Karpas-422 (cell line): ENCODE data around the gene HOMEZ. TPM values are rescaled to one million over a fixed set of nuclear protein-coding genes. Genes with fewer than 3 reads are reported as not detected.
"Not testable (repeated sequence)": the region's sequence is repeated elsewhere in the genome, so short reads cannot be mapped to it uniquely, and the experiment has no call there.

Source experiments
- DNase-seq: peaks from one replicate; pipeline ENCODE4 v3.0.0-alpha.2; 2015
- H2AFZ ChIP-seq: fragments of 200-600 bp; sonication (generic); 2 replicates; pipeline ENCODE4 v1.6.1; 2014; ENCODE audit warnings: antibody characterized with exemption, low read length, mixed read lengths
- H3K27ac ChIP-seq: fragments of 200-600 bp; sonication (generic); 2 replicates; pipeline ENCODE4 v1.5.1; 2014; ENCODE audit warnings: mild to moderate bottlenecking, low read length, moderate library complexity
- H3K27me3 ChIP-seq: fragments of 200-600 bp; sonication (generic); 2 replicates; pipeline ENCODE4 v1.6.1; 2014; ENCODE audit warnings: low read length, mixed read lengths
- H3K36me3 ChIP-seq: fragments of 200-600 bp; sonication (generic); 2 replicates; pipeline ENCODE4 v1.6.1; 2014; ENCODE audit warnings: low read length, mixed read lengths; ENCODE audit not compliant: insufficient read depth
- H3K4me1 ChIP-seq: fragments of 200-600 bp; sonication (generic); 2 replicates; pipeline ENCODE4 v1.6.1; 2014; ENCODE audit warnings: mild to moderate bottlenecking, low read length, mixed read lengths
- H3K4me2 ChIP-seq: fragments of 200-600 bp; sonication (generic); 2 replicates; pipeline ENCODE4 v1.6.1; 2014; ENCODE audit warnings: low read length, low read depth, mild to moderate bottlenecking; ENCODE audit not compliant: poor library complexity, severe bottlenecking
- H3K4me3 ChIP-seq: fragments of 200-600 bp; sonication (generic); 2 replicates; pipeline ENCODE4 v1.5.1; 2014; ENCODE audit warnings: mild to moderate bottlenecking, antibody characterized with exemption, low read length, mixed read lengths
- H3K79me2 ChIP-seq: fragments of 200-600 bp; sonication (generic); 2 replicates; pipeline ENCODE4 v1.6.1; 2014; ENCODE audit warnings: mild to moderate bottlenecking, low read length, mixed read lengths
- H3K9ac ChIP-seq: fragments of 200-600 bp; sonication (generic); 2 replicates; pipeline ENCODE4 v1.6.0; 2014; ENCODE audit warnings: low read length
- H3K9me2 ChIP-seq: fragments of 200-600 bp; sonication (generic), shearing (Covaris generic); replicated peaks from 2 replicates; pipeline ENCODE4 v1.6.0; 2014; ENCODE audit warnings: mild to moderate bottlenecking, low read length, moderate library complexity; ENCODE audit not compliant: insufficient read depth
- H3K9me3 ChIP-seq: fragments of 300-700, 200-600 bp; sonication (generic); 2 replicates; pipeline ENCODE4 v1.6.1; 2014; ENCODE audit warnings: low read length, mixed read lengths
- H4K20me1 ChIP-seq: fragments of 200-600 bp; sonication (generic); 2 replicates; pipeline ENCODE4 v1.6.1; 2014; ENCODE audit warnings: mild to moderate bottlenecking, antibody characterized with exemption, low read length, low read depth; ENCODE audit not compliant: insufficient read depth
- total RNA-seq: library from RNA; depleted of rRNA; stranded (reverse); fragments of >200 nt; shearing (Covaris generic); gene quantifications from 2 replicates; pipeline ENCODE4 v1.2.3, GENCODE V29; 2014; ENCODE audit warnings: low replicate concordance

Gene HOMEZ
- total RNA-seq, 1 experiment from 2014 or later, result 12.7 TPM

GRCh38 chr14:23248601-23249000, 37.3 kb downstream of the HOMEZ start:
- Histone ChIP-seq H3K4me1 (no peaks in the 10 kb centered on the region), H3K4me3 (no peak overlapping the region)
- no peak for DNase-seq

GRCh38 chr14:23245282-23245681, 40.6 kb downstream of the HOMEZ start:
- no peak overlapping the region for H3K4me2 ChIP-seq
- no peak overlapping the region for H3K9ac ChIP-seq
- H3K36me3 ChIP-seq, result no peaks in the 10 kb centered on the region
- H3K27me3 ChIP-seq, result no peaks in the 10 kb centered on the region
- DNase-seq, result no peak
- H3K27ac ChIP-seq, result no peak overlapping the region
- H3K9me2 ChIP-seq, result no peaks in the 10 kb centered on the region
- H4K20me1 ChIP-seq, result no peaks in the 10 kb centered on the region
- H3K9me3 ChIP-seq, result no peaks in the 10 kb centered on the region
- H2AFZ ChIP-seq, result no peak overlapping the region
- H3K4me3 ChIP-seq, result no peak overlapping the region
- no peaks in the 10 kb centered on the region for H3K79me2 ChIP-seq
- peaks cover 12% of the 10 kb centered on the region for H3K4me1 ChIP-seq

More at GRCh38 chr14:23248601-23249000, 37.3 kb downstream of the HOMEZ start:
- Histone ChIP-seq H3K36me3 (no peaks in the 10 kb centered on the region), H4K20me1 (no peaks in the 10 kb centered on the region), H3K27ac (no peak overlapping the region), H3K4me2 (no peak overlapping the region), H3K79me2 (no peaks in the 10 kb centered on the region), H3K9ac (no peak overlapping the region), H2AFZ (no peak overlapping the region), H3K9me3 (no peaks in the 10 kb centered on the region), H3K9me2 (no peaks in the 10 kb centered on the region), H3K27me3 (no peaks in the 10 kb centered on the region)

GRCh38 chr14:23243066-23243465, 42.9 kb downstream of the HOMEZ start:
- Histone ChIP-seq H3K4me3 (no peak overlapping the region), H3K27me3 (no peaks in the 10 kb centered on the region), H2AFZ (no peak overlapping the region), H3K27ac (no peak overlapping the region), H3K36me3 (no peaks in the 10 kb centered on the region), H3K4me2 (no peak overlapping the region), H3K9ac (no peak overlapping the region), H3K79me2 (no peaks in the 10 kb centered on the region), H3K9me3 (no peaks in the 10 kb centered on the region), H3K9me2 (no peaks in the 10 kb centered on the region), H4K20me1 (no peaks in the 10 kb centered on the region), H3K4me1 (peaks cover 18% of the 10 kb centered on the region)
- DNase-seq, result no peak

- no peak overlapping the region for H3K9ac ChIP-seq
- no peak overlapping the region for H2AFZ ChIP-seq
- DNase-seq, result no peak
- no peaks in the 10 kb centered on the region for H3K79me2 ChIP-seq
- H3K4me1 ChIP-seq, result peaks cover 27% of the 10 kb centered on the region
- no peaks in the 10 kb centered on the region for H3K9me3 ChIP-seq
- no peak overlapping the region for H3K27ac ChIP-seq
- no peak overlapping the region for H3K4me3 ChIP-seq
- H3K4me2 ChIP-seq, result no peak overlapping the region
- H4K20me1 ChIP-seq, result no peaks in the 10 kb centered on the region
- H3K9me2 ChIP-seq, result no peaks in the 10 kb centered on the region
- H3K36me3 ChIP-seq, result no peaks in the 10 kb centered on the region
- no peaks in the 10 kb centered on the region; the same call in 1 of the 2 replicates for H3K27me3 ChIP-seq
Observed at GRCh38 chr14:23242076-23242475, 43.9 kb downstream of the HOMEZ start.

GRCh38 chr14:23241061-23241715, 44.7 kb downstream of the HOMEZ start:
- not testable (repeated sequence) for H2AFZ ChIP-seq, DNase-seq, H3K27me3 ChIP-seq, H3K9ac ChIP-seq, H3K27ac ChIP-seq, H3K36me3 ChIP-seq, H4K20me1 ChIP-seq, H3K79me2 ChIP-seq, H3K9me3 ChIP-seq, H3K4me3 ChIP-seq, H3K9me2 ChIP-seq
- Histone ChIP-seq H3K4me1 (peaks cover 27% of the 10 kb centered on the region), H3K4me2 (peak overlapping the region; percentile 45)

- no peak overlapping the region for H2AFZ ChIP-seq
- no peaks in the 10 kb centered on the region; the same call in 1 of the 2 replicates for H3K27me3 ChIP-seq
- H3K4me2 ChIP-seq, result peak overlapping the region; percentile 45
Observed at GRCh38 chr14:23240661-23241060, 45.3 kb downstream of the HOMEZ start.

GRCh38 chr14:23237772-23238594, 47.9 kb downstream of the HOMEZ start, which contains the start of gene RNF212B:
TSS of gene RNF212B (plus strand) at chr14:23237936. CDS start at chr14:23240346, 2,410 bp downstream.
- H3K79me2 ChIP-seq, result no peaks in the 10 kb centered on the region
- no peaks in the 10 kb centered on the region; the same call in 1 of the 2 replicates for H3K27me3 ChIP-seq
- H3K4me3 ChIP-seq, result peak within 1 kb of the TSS; percentile 45; the same call in 1 of the 2 replicates
- H3K27ac ChIP-seq, result no peak within 1 kb of the TSS
- H4K20me1 ChIP-seq, result no peaks in the 10 kb centered on the region
- H3K36me3 ChIP-seq, result no peaks in the 10 kb centered on the region
- H3K4me1 ChIP-seq, result peaks cover 27% of the 10 kb centered on the region
- H3K4me2 ChIP-seq, result peak within 1 kb of the TSS; percentile 67
- peak; percentile 89 for DNase-seq
- no peaks in the 10 kb centered on the region for H3K9me2 ChIP-seq
- no peak within 1 kb of the TSS for H3K9ac ChIP-seq
- H2AFZ ChIP-seq, result peak within 1 kb of the TSS; percentile 30; the same call in 1 of the 2 replicates
- H3K9me3 ChIP-seq, result no peaks in the 10 kb centered on the region

More at GRCh38 chr14:23240661-23241060, 45.3 kb downstream of the HOMEZ start:
- Histone ChIP-seq H3K9me2 (no peaks in the 10 kb centered on the region), H3K4me3 (no peak overlapping the region), H3K79me2 (no peaks in the 10 kb centered on the region), H3K9me3 (no peaks in the 10 kb centered on the region), H4K20me1 (no peaks in the 10 kb centered on the region), H3K36me3 (no peaks in the 10 kb centered on the region), H3K27ac (no peak overlapping the region), H3K4me1 (peaks cover 27% of the 10 kb centered on the region), H3K9ac (no peak overlapping the region)
- peak; percentile 55 for DNase-seq

- not testable (repeated sequence) for H2AFZ ChIP-seq, DNase-seq, H3K4me3 ChIP-seq, H3K9me3 ChIP-seq, H3K9me2 ChIP-seq, H3K9ac ChIP-seq, H3K4me2 ChIP-seq, H3K27me3 ChIP-seq, H3K27ac ChIP-seq, H4K20me1 ChIP-seq, H3K36me3 ChIP-seq, H3K79me2 ChIP-seq
- H3K4me1 ChIP-seq, result peaks cover 25% of the 10 kb centered on the region
Observed at GRCh38 chr14:23232241-23232808, 53.6 kb downstream of the HOMEZ start.
